Inflammatory macrophage (primary cell): ENCODE data around the gene DLGAP1.
"Not testable (repeated sequence)": the region's sequence is repeated elsewhere in the genome, so short reads cannot be mapped to it uniquely, and the experiment has no call there.

Experiments used
- DNase-seq, 2 donors: peaks; one replicate each; pipeline ENCODE4 v3.0.0-alpha.2; 2020 to 2022
- total RNA-seq, 18 experiments: gene quantifications; one replicate each; lab custom pipeline; 2026; ENCODE audit warnings: mixed read lengths in 6 of 18, inconsistent platforms in 2 of 18; lab: John Stamatoyannopoulos, UW

Gene DLGAP1
- 0.08 to 0.68 (median 0.30) reads per million in 18 experiments for total RNA-seq

- DNase-seq, result no peak
Measured at GRCh38 chr18:4455113-4455811, at the start of gene DLGAP1. TSS of gene DLGAP1 (minus strand) at chr18:4455307.

- not testable (repeated sequence) for DNase-seq
Measured at GRCh38 chr18:4494703-4495284, 39.7 kb upstream of the DLGAP1 start.

DNA sequence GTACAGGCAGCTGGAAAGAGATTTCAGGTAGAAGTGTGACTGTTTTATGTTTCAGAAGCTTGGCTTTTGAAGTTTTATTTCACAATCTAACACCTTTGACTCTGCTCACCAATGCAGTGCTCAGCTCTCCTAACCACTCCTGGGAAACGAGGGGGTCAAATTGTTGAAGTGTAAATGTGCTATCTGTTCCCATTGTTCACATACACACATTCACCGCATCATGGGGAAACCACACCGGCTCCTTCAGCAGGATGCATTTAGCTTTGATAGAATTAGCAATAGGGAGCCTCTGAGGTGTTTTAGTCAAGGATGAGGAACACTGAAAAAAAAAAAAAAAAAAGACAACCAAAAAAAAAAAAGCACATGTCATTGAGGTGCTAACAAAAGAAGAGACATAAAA is 13.4 kb upstream of the DLGAP1 start:
- DNase-seq, result no peak

DNA sequence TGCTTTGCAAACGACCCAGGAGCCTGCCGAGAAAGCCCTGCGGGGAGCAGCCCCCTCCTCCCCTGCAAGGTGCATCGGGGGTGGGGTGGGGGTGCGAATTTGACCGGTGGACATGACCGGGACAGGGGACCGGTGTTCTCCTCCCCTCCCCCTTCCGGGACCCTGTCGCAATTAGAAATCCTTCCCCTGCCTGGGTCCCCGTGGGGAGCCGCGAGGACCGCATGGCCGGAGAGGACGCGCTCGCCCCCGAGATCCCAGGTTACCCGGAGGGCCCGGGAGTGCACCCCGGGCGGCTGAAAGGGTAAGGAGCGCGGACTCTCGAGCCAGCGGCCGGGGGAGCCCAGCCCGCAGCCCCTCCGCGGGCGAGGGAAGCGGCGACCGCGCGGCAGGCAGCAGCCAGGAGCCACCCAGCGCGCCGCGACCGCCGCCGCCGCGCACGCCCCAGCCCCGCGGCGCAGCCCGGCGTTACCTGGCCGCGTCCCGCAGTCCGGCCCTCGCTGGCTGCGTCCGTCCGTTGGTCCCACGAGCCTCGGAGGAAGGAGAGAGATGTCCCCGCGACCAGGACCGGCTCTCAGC is 482 bp downstream of the DLGAP1 start:
- DNase-seq, result no peak

DNA sequence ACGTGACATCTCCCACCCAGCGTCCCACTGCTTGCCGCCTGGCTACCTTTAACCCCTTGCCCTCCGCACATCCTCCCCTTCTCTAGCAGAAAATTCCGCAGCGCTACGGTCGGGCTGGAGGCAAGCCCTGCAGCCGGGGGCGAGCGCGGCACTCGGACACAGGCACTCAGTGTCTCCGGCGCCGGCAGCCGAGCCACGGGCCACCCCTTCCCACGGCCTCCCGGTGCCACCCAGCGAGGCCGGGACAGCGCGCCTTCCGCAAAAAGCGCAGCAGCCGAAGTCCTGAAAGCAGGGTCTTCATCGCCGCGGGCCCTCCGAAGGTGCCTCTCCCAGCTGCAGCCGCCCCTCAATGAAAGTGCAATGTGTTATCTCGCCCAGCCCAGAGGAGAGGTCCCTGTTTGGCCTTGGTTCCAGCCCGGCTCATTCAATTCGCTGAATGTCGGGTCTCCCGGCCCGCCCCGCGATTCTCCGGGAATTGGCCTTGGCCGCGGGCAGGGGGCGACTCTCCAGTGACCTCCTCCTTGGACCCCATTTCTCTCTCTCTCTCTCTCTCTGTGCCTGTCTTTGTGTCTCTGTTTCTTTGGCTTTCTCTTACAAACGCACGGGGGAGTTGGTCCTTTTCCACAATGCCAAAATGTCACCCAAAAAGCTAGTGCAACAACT is 1.1 kb downstream of the DLGAP1 start:
- DNase-seq, result no peak

- no peak for DNase-seq
Measured at GRCh38 chr18:4453567-4453873, 1.6 kb downstream of the DLGAP1 start.

DNA sequence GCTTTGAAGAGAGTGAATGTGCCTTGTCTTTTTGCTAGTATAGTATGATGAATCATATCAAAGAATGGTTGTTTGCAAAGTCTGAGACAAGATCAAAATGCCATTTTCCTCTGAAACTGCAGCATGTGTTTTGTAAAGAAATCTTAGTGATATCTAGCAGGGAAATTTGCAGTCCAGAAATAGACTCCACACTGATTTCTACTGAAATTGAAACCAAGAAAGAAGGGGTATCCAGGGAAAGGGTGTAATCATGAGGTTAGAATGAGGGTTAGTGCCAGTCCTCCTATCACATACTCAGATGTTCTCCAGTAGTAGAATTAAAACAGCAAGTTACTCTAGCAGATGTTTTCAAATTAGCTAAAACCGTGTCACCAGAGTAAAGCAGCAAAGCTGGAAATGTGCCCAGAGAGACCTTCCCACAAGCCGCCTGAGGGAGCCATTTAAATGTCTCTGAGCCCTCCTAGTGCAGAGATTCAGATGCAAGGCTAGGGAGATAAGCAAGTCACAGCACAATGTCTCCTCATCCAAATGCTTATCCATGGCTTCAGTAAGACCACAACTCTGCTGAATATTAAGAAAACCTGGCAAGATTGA is 4.9 kb downstream of the DLGAP1 start:
- no peak for DNase-seq

DNA sequence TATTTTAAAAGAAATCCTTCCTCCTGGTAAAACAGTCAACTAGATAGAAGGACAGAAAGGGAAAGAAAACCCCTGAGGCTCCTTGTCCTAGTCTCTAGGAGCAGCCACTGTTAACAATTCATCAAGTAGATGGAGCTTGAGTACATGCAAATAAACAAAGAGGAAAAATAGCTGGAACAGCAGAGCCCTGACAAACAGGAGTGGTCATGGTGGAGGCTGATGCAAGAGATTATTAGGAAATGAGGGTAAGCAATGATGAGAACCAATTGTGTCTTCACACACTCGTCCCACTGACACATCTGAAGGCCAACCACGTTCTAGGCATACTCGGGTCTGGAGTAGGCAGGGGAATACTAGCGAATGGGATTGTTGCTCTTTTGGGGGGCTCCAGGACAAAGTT is 9.2 kb downstream of the DLGAP1 start:
- no peak for DNase-seq

GRCh38 chr18:4444306-4444705 is 10.8 kb downstream of the DLGAP1 start:
- DNase-seq, result no peak

DNA sequence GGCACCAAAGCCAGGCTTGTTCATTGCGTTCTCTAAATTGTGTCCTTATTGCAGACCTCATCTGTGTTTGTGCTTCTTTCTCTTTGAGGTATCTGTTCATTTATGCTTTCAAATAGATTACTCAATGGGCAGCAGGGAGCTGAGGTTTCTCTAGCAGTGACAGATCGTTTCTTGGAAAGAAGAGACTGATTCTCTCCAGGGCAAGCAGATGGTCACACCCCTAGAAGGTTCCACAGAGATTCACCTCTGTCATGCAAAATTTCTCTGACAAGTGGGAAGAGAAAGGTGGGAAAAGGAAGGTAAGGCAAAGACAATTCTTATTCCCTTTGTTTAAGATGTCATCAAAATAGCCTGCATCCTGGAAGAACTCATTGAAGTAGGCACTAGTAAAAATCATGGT is 14.0 kb downstream of the DLGAP1 start:
- no peak for DNase-seq

DNA sequence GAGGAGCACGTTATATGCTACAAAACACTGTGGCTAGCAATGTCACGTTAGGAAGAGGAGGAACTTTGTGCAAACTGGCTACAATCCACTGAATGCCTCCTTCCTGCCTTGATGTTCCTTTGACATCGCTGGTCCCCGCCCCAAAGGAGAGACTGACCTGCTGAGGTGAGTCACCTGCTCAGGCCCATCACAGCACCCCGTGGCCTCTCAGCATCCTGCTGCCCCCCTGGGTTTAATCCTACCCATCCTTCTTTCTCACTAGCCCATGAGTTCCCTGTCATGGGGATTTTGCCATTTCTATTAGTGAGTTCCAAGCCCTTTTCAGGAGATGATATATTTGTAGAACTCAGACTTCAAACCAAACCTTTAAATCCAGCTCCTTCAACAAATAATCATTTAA is 16.2 kb downstream of the DLGAP1 start:
- no peak for DNase-seq

- DNase-seq, result no peak
Measured at GRCh38 chr18:4433717-4434116, 21.4 kb downstream of the DLGAP1 start.

- DNase-seq, result no peak
Measured at GRCh38 chr18:4430836-4431235, 24.3 kb downstream of the DLGAP1 start.

GRCh38 chr18:4417714-4418113 is 37.4 kb downstream of the DLGAP1 start:
- no peak for DNase-seq

- DNase-seq, result no peak
Measured at GRCh38 chr18:4416976-4417375, 38.1 kb downstream of the DLGAP1 start.

DNA sequence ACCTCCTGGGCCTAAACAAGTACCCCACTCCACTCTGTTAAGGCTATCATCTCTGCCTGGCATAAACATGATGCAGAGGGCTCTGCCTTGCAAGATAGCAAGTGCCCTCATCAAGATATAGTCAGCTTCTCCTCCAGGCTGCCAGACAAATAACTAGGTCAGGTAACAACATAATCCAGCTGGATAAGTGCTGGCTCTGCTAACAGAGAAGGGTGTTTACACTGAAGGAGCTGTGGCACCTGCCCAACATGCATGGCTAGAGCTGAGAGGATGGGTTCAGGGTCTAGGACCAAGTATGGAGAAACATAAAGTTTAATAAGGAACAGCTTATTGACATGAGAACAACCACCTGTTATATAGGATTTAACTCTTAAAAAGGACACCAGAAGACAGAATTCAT is 42.8 kb downstream of the DLGAP1 start:
- no peak for DNase-seq

DNA sequence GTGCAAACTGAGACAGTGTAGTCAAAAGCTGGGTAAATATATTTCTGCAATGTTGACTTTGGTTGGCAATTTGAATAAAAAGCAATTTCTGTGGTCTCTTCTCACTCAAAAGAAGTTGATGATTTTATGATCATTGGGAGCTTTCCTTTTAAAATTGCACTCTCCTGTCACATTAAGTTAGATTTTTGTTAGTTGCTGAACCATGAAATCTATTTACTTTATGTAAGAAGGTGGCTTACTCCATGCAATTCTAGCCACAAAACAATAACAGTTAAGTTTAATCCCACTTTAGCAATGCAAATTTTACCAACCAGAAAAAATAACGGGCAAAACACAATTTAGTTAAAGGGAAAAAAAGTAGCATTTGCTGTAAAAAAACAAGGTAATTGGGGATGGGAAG is 48.3 kb downstream of the DLGAP1 start:
- no peak for DNase-seq

- no peak for DNase-seq
Measured at GRCh38 chr18:4405965-4406364, 49.1 kb downstream of the DLGAP1 start.

DNA sequence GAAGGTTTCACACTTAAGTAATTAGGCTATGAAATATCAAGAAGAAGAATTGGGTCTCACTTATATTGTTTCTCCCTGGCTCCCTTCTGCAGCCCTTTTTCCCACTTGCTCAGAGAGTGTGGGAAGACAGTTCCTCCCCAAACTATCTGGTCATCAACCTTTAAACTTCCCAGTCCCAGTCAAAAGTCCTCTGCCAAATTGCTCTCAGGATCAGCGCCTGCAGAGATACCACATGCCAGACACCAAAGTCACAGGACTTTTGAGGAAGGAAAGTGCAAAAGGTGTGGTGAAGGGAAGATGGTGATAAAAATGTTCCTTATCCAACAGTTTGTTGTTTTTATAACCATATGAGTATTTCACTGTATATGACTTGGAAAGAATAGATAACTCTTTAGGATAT is 51.3 kb downstream of the DLGAP1 start:
- DNase-seq, result no peak

GRCh38 chr18:4400911-4401310 is 54.2 kb downstream of the DLGAP1 start:
- DNase-seq, result no peak

- DNase-seq, result no peak
Measured at GRCh38 chr18:4399929-4400328, 55.2 kb downstream of the DLGAP1 start.

DNA sequence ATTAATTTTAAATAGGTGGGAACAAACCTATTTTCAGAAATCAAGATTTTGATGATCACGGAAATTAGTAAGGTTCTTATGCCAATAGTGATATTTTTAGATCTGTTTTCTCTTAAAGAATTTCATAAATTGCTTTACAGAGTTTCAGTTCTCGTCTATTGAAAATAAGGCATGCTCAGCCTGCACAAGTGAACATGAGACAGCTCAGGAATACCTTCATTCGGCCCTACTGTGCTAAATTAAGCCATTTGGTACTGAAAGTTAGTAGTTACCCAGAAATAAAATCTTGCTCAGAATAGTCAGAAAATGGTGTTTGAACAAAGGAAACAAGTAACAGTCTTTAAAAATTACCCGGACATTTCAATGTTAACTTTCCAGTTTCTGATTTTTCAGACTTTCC is 60.4 kb downstream of the DLGAP1 start:
- no peak for DNase-seq

DNA sequence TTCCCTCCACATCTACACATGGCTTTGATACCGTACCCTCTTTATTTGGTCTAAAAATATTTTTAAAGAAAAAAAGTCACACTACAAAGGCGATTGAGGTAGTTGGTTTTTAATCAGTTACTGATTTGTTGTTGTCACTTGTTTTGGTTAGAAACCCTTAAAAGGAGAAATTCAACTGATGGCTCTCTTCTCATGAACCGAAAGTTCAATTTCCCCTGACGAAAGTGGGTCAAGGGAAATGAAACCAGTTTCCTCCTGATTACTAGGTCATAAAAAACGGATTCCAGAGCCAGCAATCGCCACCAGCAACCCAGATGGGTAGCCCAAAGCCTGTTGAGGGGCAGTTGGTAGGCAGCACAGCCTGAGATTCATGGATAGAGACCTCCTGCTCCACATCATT is 63.2 kb downstream of the DLGAP1 start:
- DNase-seq, result no peak

DNA sequence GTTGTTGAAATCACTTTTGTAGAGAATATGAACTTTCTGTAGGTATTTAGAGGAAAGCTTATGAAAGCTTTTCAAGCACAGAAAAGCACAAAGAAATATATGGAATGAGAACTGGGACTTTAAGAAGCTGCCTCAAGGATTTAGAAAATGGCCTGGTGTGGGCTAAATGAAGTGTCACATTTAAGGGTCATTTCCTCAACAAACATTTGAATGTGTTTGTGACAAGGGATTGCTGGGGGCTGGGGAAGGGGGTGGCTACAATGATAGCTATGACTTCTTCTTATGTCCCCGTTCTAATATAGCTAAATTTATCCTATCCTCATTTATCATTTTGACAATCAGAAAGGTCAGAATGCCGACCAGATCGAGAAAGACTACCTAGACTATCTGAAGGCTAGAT is 69.2 kb downstream of the DLGAP1 start:
- DNase-seq, result no peak
